KOPT-K1 (cell line): Measurements from ENCODE around the gene STYK1.
"Not testable (repeated sequence)": the region's sequence is repeated elsewhere in the genome, so short reads cannot be mapped to it uniquely, and the experiment has no call there.

Experiments used
- H3K27ac ChIP-seq: fragments of 200-600 bp; sonication (generic); 2 replicates; pipeline ENCODE4 v1.5.1; 2016; ENCODE audit warnings: antibody characterized with exemption, mild to moderate bottlenecking, low read depth, low read length; ENCODE audit not compliant: poor library complexity, severe bottlenecking
- H3K36me3 ChIP-seq: fragments of 200-600 bp; sonication (generic); 2 replicates; pipeline ENCODE4 v1.5.1; 2017; ENCODE audit warnings: antibody characterized with exemption, mild to moderate bottlenecking, low read length, moderate library complexity; ENCODE audit not compliant: insufficient read depth
- H3K9me3 ChIP-seq: fragments of 200-600 bp; sonication (generic); 2 replicates; pipeline ENCODE4 v1.5.1; 2017; ENCODE audit warnings: antibody characterized with exemption, low read length, mild to moderate bottlenecking; ENCODE audit not compliant: insufficient read depth, poor library complexity, severe bottlenecking

STYK1 gene

GRCh38 chr12:10618338-10618987 lies 55.4 kb downstream of the STYK1 start:
- Histone ChIP-seq H3K27ac (no peak overlapping the region), H3K36me3 (no peaks in the 10 kb centered on the region), H3K9me3 (no peaks in the 10 kb centered on the region)

- Histone ChIP-seq H3K27ac (no peak overlapping the region), H3K9me3 (no peaks in the 10 kb centered on the region), H3K36me3 (no peaks in the 10 kb centered on the region)
These were observed 56.0 kb downstream of the STYK1 start for GRCh38 chr12:10617863-10618262.

- Histone ChIP-seq H3K27ac (no peak overlapping the region), H3K9me3 (no peaks in the 10 kb centered on the region), H3K36me3 (peaks cover 14% of the 10 kb centered on the region)
These were observed 58.3 kb downstream of the STYK1 start for GRCh38 chr12:10615532-10615931.

GRCh38 chr12:10614056-10614370 lies 59.8 kb downstream of the STYK1 start:
- no peaks in the 10 kb centered on the region for H3K9me3 ChIP-seq
- peak overlapping the region; percentile 83 for H3K27ac ChIP-seq
- peaks cover 29% of the 10 kb centered on the region for H3K36me3 ChIP-seq

- Histone ChIP-seq H3K36me3 (peaks cover 34% of the 10 kb centered on the region), H3K9me3 (no peaks in the 10 kb centered on the region), H3K27ac (peak within 1 kb of the TSS; percentile 83)
These were observed 60.4 kb downstream of the STYK1 start, which contains the start of gene MAGOHB for GRCh38 chr12:10613349-10614055. TSS of gene MAGOHB (minus strand) at chr12:10613609. CDS start at chr12:10613532, 77 bp downstream.

- Histone ChIP-seq H3K27ac (peak overlapping the region; percentile 83), H3K36me3 (peaks cover 40% of the 10 kb centered on the region), H3K9me3 (no peaks in the 10 kb centered on the region)
These were observed 60.9 kb downstream of the STYK1 start for GRCh38 chr12:10612984-10613348.

- H3K36me3 ChIP-seq: peaks cover 48% of the 10 kb centered on the region
- H3K27ac ChIP-seq: no peak overlapping the region
- no peaks in the 10 kb centered on the region for H3K9me3 ChIP-seq
These were observed 61.7 kb downstream of the STYK1 start for GRCh38 chr12:10612110-10612509.

- peaks cover 57% of the 10 kb centered on the region for H3K36me3 ChIP-seq
These were observed 62.6 kb downstream of the STYK1 start for GRCh38 chr12:10611258-10611657.

GRCh38 chr12:10610188-10610587 lies 63.7 kb downstream of the STYK1 start:
- Histone ChIP-seq H3K9me3 (no peaks in the 10 kb centered on the region), H3K36me3 (peaks cover 68% of the 10 kb centered on the region), H3K27ac (no peak overlapping the region)

More at GRCh38 chr12:10611258-10611657, 62.6 kb downstream of the STYK1 start:
- not testable (repeated sequence) for H3K27ac ChIP-seq, H3K9me3 ChIP-seq

- Histone ChIP-seq H3K27ac (no peak overlapping the region), H3K9me3 (no peaks in the 10 kb centered on the region), H3K36me3 (peaks cover 88% of the 10 kb centered on the region)
These were observed 65.9 kb downstream of the STYK1 start for GRCh38 chr12:10607885-10608458.

GRCh38 chr12:10601860-10602259 lies 72.0 kb downstream of the STYK1 start:
- Histone ChIP-seq H3K9me3 (no peaks in the 10 kb centered on the region), H3K27ac (no peak overlapping the region), H3K36me3 (peaks cover 67% of the 10 kb centered on the region)

- no peaks in the 10 kb centered on the region for H3K9me3 ChIP-seq
- H3K36me3 ChIP-seq: peaks cover 66% of the 10 kb centered on the region
- H3K27ac ChIP-seq: no peak overlapping the region
These were observed 72.9 kb downstream of the STYK1 start for GRCh38 chr12:10600988-10601387.

- Histone ChIP-seq H3K9me3 (no peaks in the 10 kb centered on the region), H3K36me3 (peaks cover 51% of the 10 kb centered on the region)
These were observed 78.0 kb downstream of the STYK1 start for GRCh38 chr12:10595881-10596280.

GRCh38 chr12:10590966-10591365 lies 82.9 kb downstream of the STYK1 start:
- no peak overlapping the region for H3K27ac ChIP-seq
- peaks cover 33% of the 10 kb centered on the region for H3K36me3 ChIP-seq
- no peaks in the 10 kb centered on the region for H3K9me3 ChIP-seq

More at GRCh38 chr12:10595881-10596280, 78.0 kb downstream of the STYK1 start:
- no peak overlapping the region for H3K27ac ChIP-seq

- H3K27ac ChIP-seq: no peak overlapping the region
- peaks cover 16% of the 10 kb centered on the region for H3K36me3 ChIP-seq
- peaks cover 17% of the 10 kb centered on the region for H3K9me3 ChIP-seq
These were observed 89.4 kb downstream of the STYK1 start for GRCh38 chr12:10584415-10584814.
